Neural cell (in vitro differentiated cells): ENCODE measurements around the gene PDE6A.

Source experiments
- CTCF ChIP-seq: fragments of 450-650 bp; IDR thresholded peaks from 2 replicates; pipeline ENCODE4 v1.5.1; 2014; ENCODE audit warnings: antibody characterized with exemption, mild to moderate bottlenecking, moderate library complexity; ENCODE audit not compliant: poor library complexity, severe bottlenecking
- EP300 ChIP-seq: fragments of 450-650 bp; conservative IDR thresholded peaks from 2 replicates; pipeline ENCODE4 v1.6.1; 2014; ENCODE audit warnings: antibody characterized with exemption, mild to moderate bottlenecking, moderate library complexity; ENCODE audit not compliant: poor library complexity, severe bottlenecking
- EZH2 ChIP-seq: fragments of 200-600, 300-800 bp; shearing (Covaris generic), sonication (generic); IDR thresholded peaks from 2 replicates; pipeline ENCODE4 v1.6.1; 2014; ENCODE audit warnings: antibody characterized with exemption, low read length, borderline replicate concordance, mild to moderate bottlenecking; ENCODE audit not compliant: insufficient read depth, poor library complexity, severe bottlenecking
- MXI1 ChIP-seq: fragments of 450-650 bp; conservative IDR thresholded peaks from 2 replicates; pipeline ENCODE4 v1.6.1; 2014; ENCODE audit warnings: antibody characterized with exemption, mild to moderate bottlenecking; ENCODE audit not compliant: poor library complexity, severe bottlenecking
- POLR2AphosphoS5 ChIP-seq: IDR thresholded peaks from 2 replicates; pipeline ENCODE4 v1.6.1; 2012
- RAD21 ChIP-seq: fragments of 450-650 bp; conservative IDR thresholded peaks from 2 replicates; pipeline ENCODE4 v1.6.1; 2014; ENCODE audit warnings: antibody characterized with exemption, mild to moderate bottlenecking, moderate library complexity
- SMC3 ChIP-seq: fragments of 450-650 bp; conservative IDR thresholded peaks from 2 replicates; pipeline ENCODE4 v1.6.1; 2014; ENCODE audit warnings: antibody characterized with exemption, mild to moderate bottlenecking, moderate library complexity; ENCODE audit not compliant: poor library complexity
- TAF1 ChIP-seq: IDR thresholded peaks from 2 replicates; pipeline ENCODE4 v1.6.1; 2012; ENCODE audit warnings: low read depth

- TF ChIP-seq MXI1 (no peak), POLR2AphosphoS5 (no peak), CTCF (no peak), EP300 (no peak), EZH2 (no peak), RAD21 (no peak), SMC3 (no peak), TAF1 (no peak)
Measured at GRCh38 chr5:149939546-149939945, 5.0 kb downstream of the PDE6A start.
